Fibroblast of the aortic adventitia (primary cell): ENCODE measurements around the gene PLSCR3. TPM values are rescaled to one million over a fixed set of nuclear protein-coding genes. Genes with fewer than 3 reads are reported as not detected.

Experiments
- DNase-seq: peaks from one replicate; pipeline ENCODE4 v3.0.0-alpha.2; 2010; ENCODE audit warnings: low read depth
- H3K4me3 ChIP-seq: 2 replicates; pipeline ENCODE4 v1.5.1; 2011; ENCODE audit warnings: low read depth, mild to moderate bottlenecking, control low read depth, low read length, moderate library complexity
- total RNA-seq: library from RNA; depleted of rRNA; stranded (reverse); fragments of >200 nt; gene quantifications from 2 replicates; pipeline ENCODE4 v1.2.3, GENCODE V29; 2012; ENCODE audit warnings: low replicate concordance
- TF ChIP-seq, protein P1 (sequence below): IDR thresholded peaks from 2 replicates; pipeline ENCODE4 v1.5.1; 2011; ENCODE audit warnings: mild to moderate bottlenecking, low read length, control low read depth, inconsistent platforms; ENCODE audit not compliant: insufficient read depth

Gene PLSCR3
- total RNA-seq, 1 donor = 26.9 TPM

DNA sequence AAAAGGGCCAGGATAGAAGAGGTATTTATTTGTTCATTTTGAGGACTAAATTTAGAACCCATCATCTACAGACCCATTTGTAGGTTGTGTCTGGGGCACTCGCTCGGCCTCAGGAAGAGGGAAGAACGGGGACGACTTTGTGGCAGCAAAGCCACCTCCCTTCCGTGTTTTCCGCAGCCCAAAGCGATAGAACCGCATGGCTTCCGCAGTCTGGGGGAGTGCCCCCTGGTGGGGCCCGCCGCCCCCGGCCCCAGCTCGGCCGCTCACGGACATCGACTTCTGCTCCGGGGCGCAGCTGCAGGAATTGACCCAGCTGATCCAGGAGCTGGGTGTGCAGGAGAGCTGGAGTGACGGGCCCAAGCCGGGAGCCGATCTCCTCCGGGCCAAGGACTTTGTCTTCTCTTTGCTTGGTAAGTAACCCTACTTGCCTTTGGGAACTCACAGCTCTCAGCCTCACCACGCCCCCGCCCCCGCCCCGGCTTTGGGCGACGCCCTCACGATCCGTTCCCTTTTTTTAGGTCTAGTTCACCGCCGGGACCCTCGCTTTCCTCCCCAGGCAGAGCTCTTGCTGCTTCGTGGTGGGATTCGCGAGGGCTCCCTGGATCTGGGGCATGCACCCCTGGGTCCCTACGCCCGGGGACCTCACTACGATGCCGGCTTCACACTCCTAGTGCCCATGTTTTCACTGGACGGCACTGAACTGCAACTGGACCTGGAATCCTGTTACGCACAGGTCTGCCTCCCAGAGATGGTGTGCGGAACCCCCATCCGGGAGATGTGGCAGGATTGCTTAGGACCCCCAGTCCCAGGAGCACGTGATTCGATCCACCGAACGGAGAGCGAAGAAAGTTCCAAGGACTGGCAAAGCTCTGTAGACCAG, 41.6 kb upstream of the PLSCR3 start:
- TF ChIP-seq, protein P1, sequence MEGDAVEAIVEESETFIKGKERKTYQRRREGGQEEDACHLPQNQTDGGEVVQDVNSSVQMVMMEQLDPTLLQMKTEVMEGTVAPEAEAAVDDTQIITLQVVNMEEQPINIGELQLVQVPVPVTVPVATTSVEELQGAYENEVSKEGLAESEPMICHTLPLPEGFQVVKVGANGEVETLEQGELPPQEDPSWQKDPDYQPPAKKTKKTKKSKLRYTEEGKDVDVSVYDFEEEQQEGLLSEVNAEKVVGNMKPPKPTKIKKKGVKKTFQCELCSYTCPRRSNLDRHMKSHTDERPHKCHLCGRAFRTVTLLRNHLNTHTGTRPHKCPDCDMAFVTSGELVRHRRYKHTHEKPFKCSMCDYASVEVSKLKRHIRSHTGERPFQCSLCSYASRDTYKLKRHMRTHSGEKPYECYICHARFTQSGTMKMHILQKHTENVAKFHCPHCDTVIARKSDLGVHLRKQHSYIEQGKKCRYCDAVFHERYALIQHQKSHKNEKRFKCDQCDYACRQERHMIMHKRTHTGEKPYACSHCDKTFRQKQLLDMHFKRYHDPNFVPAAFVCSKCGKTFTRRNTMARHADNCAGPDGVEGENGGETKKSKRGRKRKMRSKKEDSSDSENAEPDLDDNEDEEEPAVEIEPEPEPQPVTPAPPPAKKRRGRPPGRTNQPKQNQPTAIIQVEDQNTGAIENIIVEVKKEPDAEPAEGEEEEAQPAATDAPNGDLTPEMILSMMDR = no peak
- DNase-seq = no peak
- peak overlapping the region; percentile 38 for H3K4me3 ChIP-seq

DNA sequence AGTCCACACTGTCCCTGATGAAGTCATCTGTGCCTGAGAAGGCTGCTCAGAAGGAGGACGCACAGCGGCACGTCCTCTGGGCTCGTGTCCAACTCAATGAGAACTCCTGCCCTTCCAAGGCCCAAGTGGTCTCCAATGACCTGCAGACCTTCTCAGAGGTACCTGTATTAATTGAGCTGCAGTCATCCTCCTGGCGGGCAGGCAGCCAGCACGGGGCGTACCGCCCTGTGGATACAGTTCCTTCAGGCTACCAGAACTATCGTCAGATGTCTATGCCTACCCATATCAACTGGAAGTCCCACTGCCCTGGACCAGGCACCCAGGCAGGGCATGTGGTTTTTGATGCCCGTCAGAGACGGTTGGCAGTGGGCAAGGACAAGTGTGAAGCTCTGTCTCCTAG, 38.0 kb upstream of the PLSCR3 start:
- no peak overlapping the region for H3K4me3 ChIP-seq
- DNase-seq = no peak
- TF ChIP-seq, protein P1 = no peak

DNA sequence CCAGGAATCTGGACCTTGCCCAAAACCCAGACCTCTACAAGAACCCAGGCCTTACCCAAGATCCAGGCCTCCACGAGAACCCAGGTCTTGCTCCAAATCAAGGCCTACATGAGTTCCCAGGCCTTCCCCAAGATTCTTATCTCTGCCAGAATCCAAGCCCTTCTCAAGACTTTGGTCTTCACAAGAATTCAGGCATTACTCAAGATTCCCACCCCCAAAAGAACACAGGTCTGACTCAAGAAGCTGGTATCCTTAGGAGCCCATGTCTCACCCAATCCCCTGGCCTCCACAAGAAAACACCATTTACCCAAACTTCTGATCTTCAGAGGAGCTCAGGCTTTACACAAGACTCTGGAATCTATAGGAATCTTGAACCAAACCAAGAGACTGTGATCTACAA, 36.9 kb upstream of the PLSCR3 start:
- TF ChIP-seq, protein P1 = no peak
- H3K4me3 ChIP-seq = no peak overlapping the region
- no peak for DNase-seq

DNA sequence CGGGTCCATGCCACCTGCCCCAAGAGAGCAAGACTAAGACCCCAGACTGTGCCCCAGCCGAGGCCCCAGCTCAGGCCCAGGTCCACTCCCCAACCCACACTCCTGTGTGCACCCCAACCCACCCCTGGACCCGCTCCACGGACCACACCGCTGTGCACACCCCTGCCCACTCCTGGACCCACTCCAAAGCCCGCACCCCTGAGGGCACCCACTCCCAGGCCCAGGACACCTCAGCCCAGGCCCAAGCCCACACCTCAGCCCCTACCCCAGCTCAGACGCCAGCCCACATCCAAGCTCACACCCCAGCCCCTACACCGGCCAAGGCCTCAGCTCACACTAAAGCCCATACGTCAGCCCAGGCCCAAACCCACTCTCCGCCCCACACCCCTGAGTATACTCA, 35.4 kb upstream of the PLSCR3 start:
- no peak for DNase-seq
- TF ChIP-seq, protein P1 = no peak

DNA sequence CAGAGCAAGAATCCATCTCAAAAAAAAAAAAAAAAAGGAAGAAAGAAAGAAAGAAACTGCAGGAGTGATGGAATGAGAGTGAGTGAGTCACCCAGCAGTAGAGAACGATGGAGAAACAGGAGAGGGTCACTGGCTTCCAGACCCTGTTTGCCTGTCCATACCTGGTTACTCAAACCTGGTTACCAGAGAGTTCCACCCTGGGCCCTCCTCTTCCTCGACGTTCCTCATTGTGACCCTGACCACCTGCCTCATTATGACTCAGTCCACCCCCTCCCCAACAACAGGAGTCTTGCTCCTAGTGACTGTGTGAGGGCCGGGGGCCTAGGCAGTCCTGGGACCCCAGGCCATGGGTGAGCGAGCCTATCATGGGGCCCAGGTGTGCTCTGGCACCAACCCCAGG, 34.2 kb upstream of the PLSCR3 start, which contains the start of gene SPEM3:
TSS of gene SPEM3 (plus strand) at position 301 of the 400 bp plus-strand sequence. CDS start at position 347, 46 bp downstream.
- H3K4me3 ChIP-seq = no peak within 1 kb of the TSS
- no peak for DNase-seq
- TF ChIP-seq, protein P1 = no peak

More for the DNA sequence above, 35.4 kb upstream of the PLSCR3 start:
- no peak overlapping the region for H3K4me3 ChIP-seq

DNA sequence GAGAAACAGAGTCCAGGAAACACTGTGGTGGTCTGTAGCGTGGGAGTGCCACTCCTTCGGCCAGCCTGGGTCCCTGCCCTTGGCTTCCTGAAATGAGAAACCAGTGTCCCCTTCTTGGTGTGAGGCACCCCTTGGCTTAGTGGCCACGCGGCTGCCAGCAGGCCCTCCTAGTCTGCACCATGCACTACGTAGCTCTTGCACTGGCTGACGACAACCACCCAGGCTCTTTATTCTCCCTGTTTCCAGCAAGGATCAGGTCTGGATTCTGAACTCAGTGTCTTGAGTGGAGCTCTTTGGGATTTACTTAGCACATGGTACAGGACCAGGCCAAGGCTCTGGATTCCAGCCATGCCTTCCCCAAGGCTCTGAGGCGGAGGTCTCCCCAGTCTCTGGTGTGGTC, 33.2 kb upstream of the PLSCR3 start:
- TF ChIP-seq, protein P1 = no peak
- H3K4me3 ChIP-seq = no peak overlapping the region
- DNase-seq = no peak
